H9 (cell line): Measurements from ENCODE around the gene MAGI1. TPM values are rescaled to one million over a fixed set of nuclear protein-coding genes. Genes with fewer than 3 reads are reported as not detected.
A peak's percentile ranks its signal among the peaks of the same experiment; 100 is the strongest.

Source experiments
- DNase-seq: peaks from one replicate; pipeline ENCODE4 v3.0.0-alpha.2; 2017
- H2AFZ ChIP-seq: one replicate; pipeline ENCODE4 v1.6.1; 2013; ENCODE audit warnings: mild to moderate bottlenecking, low read length, control low read depth, moderate library complexity
- H2AK5ac ChIP-seq: 2 replicates; pipeline ENCODE4 v1.6.1; 2013; ENCODE audit warnings: low read length, control low read depth, mixed read lengths; ENCODE audit not compliant: insufficient read length
- H2BK120ac ChIP-seq: one replicate; pipeline ENCODE4 v1.6.1; 2013; ENCODE audit warnings: low read depth, mild to moderate bottlenecking, low read length, control low read depth, inconsistent platforms; ENCODE audit not compliant: poor library complexity, severe bottlenecking
- H2BK12ac ChIP-seq: 2 replicates; pipeline ENCODE4 v1.6.1; 2013; ENCODE audit warnings: low read length, control low read depth, mixed read lengths, low read depth; ENCODE audit not compliant: insufficient read length
- H2BK15ac ChIP-seq: 2 replicates; pipeline ENCODE4 v1.6.1; 2013; ENCODE audit warnings: low read depth, low read length, control low read depth
- H2BK20ac ChIP-seq: one replicate; pipeline ENCODE4 v1.6.1; 2013; ENCODE audit warnings: low read depth, mild to moderate bottlenecking, low read length, control low read depth, inconsistent platforms; ENCODE audit not compliant: poor library complexity, severe bottlenecking
- H2BK5ac ChIP-seq: 2 replicates; pipeline ENCODE4 v1.6.1; 2013; ENCODE audit warnings: low read length, control low read depth, mixed read lengths; ENCODE audit not compliant: insufficient read length
- H3K14ac ChIP-seq: 2 replicates; pipeline ENCODE4 v1.6.1; 2013; ENCODE audit warnings: low read length, control low read depth; ENCODE audit not compliant: insufficient read depth
- H3K18ac ChIP-seq: 2 replicates; pipeline ENCODE4 v1.6.1; 2013; ENCODE audit warnings: low read depth, mild to moderate bottlenecking, mixed read lengths, low read length, control low read depth; ENCODE audit not compliant: insufficient read length
- H3K23ac ChIP-seq: 2 replicates; pipeline ENCODE4 v1.6.1; 2013; ENCODE audit warnings: low read length, control low read depth, mixed read lengths, low read depth; ENCODE audit not compliant: insufficient read length
- H3K23me2 ChIP-seq: 2 replicates; pipeline ENCODE4 v1.6.1; 2013; ENCODE audit warnings: low read depth, mild to moderate bottlenecking, mixed read lengths, low read length, control low read depth; ENCODE audit not compliant: insufficient read length, poor library complexity, severe bottlenecking
- H3K27ac ChIP-seq: 2 replicates; pipeline ENCODE4 v1.5.1; 2013; ENCODE audit warnings: low read length, control low read depth, mixed read lengths, low read depth; ENCODE audit not compliant: insufficient read length
- H3K27me3 ChIP-seq: 2 replicates; pipeline ENCODE4 v1.6.1; 2013; ENCODE audit warnings: low read length, control low read depth, inconsistent platforms; ENCODE audit not compliant: insufficient read depth
- H3K4ac ChIP-seq: 2 replicates; pipeline ENCODE4 v1.6.1; 2013; ENCODE audit warnings: low read depth, mild to moderate bottlenecking, control low read depth, inconsistent platforms, low read length, moderate library complexity
- H3K4me1 ChIP-seq: 2 replicates; pipeline ENCODE4 v1.6.1; 2013; ENCODE audit warnings: low read length, control low read depth, inconsistent platforms; ENCODE audit not compliant: insufficient read depth
- H3K4me2 ChIP-seq: 2 replicates; pipeline ENCODE4 v1.6.1; 2013; ENCODE audit warnings: low read length, control low read depth, mixed read lengths; ENCODE audit not compliant: insufficient read length, insufficient read depth
- H3K56ac ChIP-seq: 2 replicates; pipeline ENCODE4 v1.6.1; 2013; ENCODE audit warnings: low read depth, mild to moderate bottlenecking, mixed read lengths, low read length, control low read depth; ENCODE audit not compliant: insufficient read length
- H3K79me1 ChIP-seq: 2 replicates; pipeline ENCODE4 v1.6.1; 2013; ENCODE audit warnings: low read depth, mild to moderate bottlenecking, moderate library complexity, low read length, control low read depth, inconsistent platforms; ENCODE audit not compliant: insufficient read depth, poor library complexity, severe bottlenecking
- H3K79me2 ChIP-seq: 2 replicates; pipeline ENCODE4 v1.6.1; 2013; ENCODE audit warnings: low read length, control low read depth, inconsistent platforms; ENCODE audit not compliant: insufficient read depth
- H3K9ac ChIP-seq: 2 replicates; pipeline ENCODE4 v1.6.1; 2013; ENCODE audit warnings: low read length, control low read depth, mixed read lengths; ENCODE audit not compliant: insufficient read length; ENCODE audit errors: extremely low read depth
- H3K9me3 ChIP-seq: one replicate; pipeline ENCODE4 v1.6.1; 2013; ENCODE audit warnings: low read depth, low read length, inconsistent platforms; ENCODE audit not compliant: control insufficient read depth
- H3T11ph ChIP-seq: one replicate; pipeline ENCODE4 v1.6.1; 2013; ENCODE audit warnings: mild to moderate bottlenecking, low read length, control low read depth, inconsistent platforms
- H4K20me1 ChIP-seq: one replicate; pipeline ENCODE4 v1.6.1; 2013; ENCODE audit not compliant: control insufficient read depth, insufficient read length, insufficient read depth
- H4K5ac ChIP-seq: 2 replicates; pipeline ENCODE4 v1.6.1; 2013; ENCODE audit warnings: low read depth, mild to moderate bottlenecking, mixed read lengths, low read length, control low read depth; ENCODE audit not compliant: insufficient read length
- H4K8ac ChIP-seq: replicated peaks from 2 replicates; pipeline ENCODE4 v1.6.1; 2013; ENCODE audit warnings: low read length, control low read depth, mixed read lengths, low read depth; ENCODE audit not compliant: insufficient read length
- H4K91ac ChIP-seq: 2 replicates; pipeline ENCODE4 v1.6.1; 2013; ENCODE audit warnings: low read depth, mild to moderate bottlenecking, moderate library complexity, mixed read lengths, low read length, control low read depth; ENCODE audit not compliant: insufficient read length
- H3K27ac Mint-ChIP-seq, 3 experiments: 2 replicates in 2 of 3; 3 replicates in 1 of 3; pipeline ENCODE4 v1.8.0; 2020 to 2021; ENCODE audit warnings: mixed read lengths in 3 of 3, mild to moderate bottlenecking in 1 of 3, moderate library complexity in 1 of 3
- H3K27me3 Mint-ChIP-seq: 2 replicates; pipeline ENCODE4 v1.8.0; 2021; ENCODE audit warnings: low read depth, mild to moderate bottlenecking, moderate library complexity, mixed read lengths
- H3K36me3 Mint-ChIP-seq, 3 experiments: 2 replicates in 2 of 3; 3 replicates in 1 of 3; pipeline ENCODE4 v1.8.0; 2020 to 2021; ENCODE audit warnings: low read depth in 3 of 3, mixed read lengths in 3 of 3; ENCODE audit not compliant: insufficient read depth in 1 of 3
- H3K4me1 Mint-ChIP-seq, 2 experiments: 2 replicates each; pipeline ENCODE4 v1.8.0; 2020; ENCODE audit warnings: mixed read lengths in 2 of 2
- H3K4me3 Mint-ChIP-seq, 2 experiments: 2 replicates in 1 of 2; 3 replicates in 1 of 2; pipeline ENCODE4 v1.8.0; 2020 to 2021; ENCODE audit warnings: mild to moderate bottlenecking in 2 of 2, mixed read lengths in 2 of 2, moderate library complexity in 1 of 2
- H3K9me3 Mint-ChIP-seq, 2 experiments: 2 replicates in 1 of 2; 3 replicates in 1 of 2; pipeline ENCODE4 v1.8.0; 2020; ENCODE audit warnings: mild to moderate bottlenecking in 2 of 2, mixed read lengths in 2 of 2, moderate library complexity in 1 of 2
- CTCF ChIP-seq: fragments of 200-600 bp; sonication (generic); conservative IDR thresholded peaks from 3 replicates; pipeline ENCODE4 v1.8.0; 2021; ENCODE audit warnings: antibody characterized with exemption, mild to moderate bottlenecking
- WGBS: extraction: QIAGEN DNeasy Blood & Tissue Kit; methylation state at CpG from one replicate; pipeline ENCODE4 v1.1.7; 2013; ENCODE audit warnings: missing lambda C conversion rate, low lambda C conversion rate, mixed read lengths; ENCODE audit not compliant: insufficient read length; ENCODE audit errors: extremely low coverage; 5-methylcytosine and 5-hydroxymethylcytosine counted together
- total RNA-seq: library from RNA; stranded (reverse); gene quantifications from 2 replicates; pipeline ENCODE4 v1.2.1, GENCODE V29; 2021

Gene MAGI1
- total RNA-seq, 1 experiment from 2014 or later: 65.7 TPM

- H3K36me3 Mint-ChIP-seq: peaks cover 0 to 6% (median 5%) of the 10 kb centered on the region in 3 experiments; a peak in 5 of 7 replicates
- Histone ChIP-seq H3K4me1 (no peaks in the 10 kb centered on the region; the same call in 1 of the 2 replicates), H3K79me2 (no peaks in the 10 kb centered on the region), H3K14ac (no peak overlapping the region), H3K27ac (no peak overlapping the region), H2BK15ac (no peak overlapping the region), H3K56ac (no peak overlapping the region), H3K79me1 (no peaks in the 10 kb centered on the region), H3T11ph (no peak overlapping the region), H2AFZ (no peak overlapping the region), H2BK5ac (no peak overlapping the region), H3K23me2 (no peaks in the 10 kb centered on the region), H3K23ac (no peak overlapping the region), H2AK5ac (no peak overlapping the region), H2BK20ac (no peak overlapping the region), H3K18ac (no peak overlapping the region), H2BK12ac (no peak overlapping the region), H3K9ac (no peak overlapping the region), H3K9me3 (no peaks in the 10 kb centered on the region), H4K5ac (no peak overlapping the region), H3K4ac (no peak overlapping the region), H4K91ac (no peak overlapping the region), H3K4me2 (no peak overlapping the region), H2BK120ac (no peak overlapping the region), H4K20me1 (no peaks in the 10 kb centered on the region), H4K8ac (no peak overlapping the region), H3K27me3 (no peaks in the 10 kb centered on the region)
- H3K9me3 Mint-ChIP-seq: peaks cover 0 to 4% of the 10 kb centered on the region in 2 experiments; a peak in 3 of 5 replicates
- H3K27ac Mint-ChIP-seq: no peak overlapping the region
- TF ChIP-seq CTCF: peak; percentile 66
- WGBS: no CpG with 5 or more reads among the region's 3 CpGs
- DNase-seq: no peak
- H3K4me3 Mint-ChIP-seq: no peak overlapping the region
- no peaks in the 10 kb centered on the region for H3K27me3 Mint-ChIP-seq
- H3K4me1 Mint-ChIP-seq: peaks cover 7 to 9% of the 10 kb centered on the region in 2 experiments
Measured at GRCh38 chr3:65569845-65570405, 468.8 kb downstream of the MAGI1 start.
